GM18499 (cell line): ENCODE results near the gene SETD6.

Experiments used
- ATAC-seq: cut with Tn5 transposase; IDR thresholded peaks from one replicate; pipeline ENCODE4 v1.9.1; 2021; ENCODE audit warnings: moderate number of reproducible peaks; ENCODE audit not compliant: insufficient read depth, unreplicated experiment

The SETD6 gene

GRCh38 chr16:58492735-58493134 lies 22.6 kb upstream of the SETD6 start:
- no peak for ATAC-seq

- ATAC-seq: no peak
Measured at GRCh38 chr16:58493756-58494431, 21.4 kb upstream of the SETD6 start.

GRCh38 chr16:58494981-58495520 lies 20.3 kb upstream of the SETD6 start:
- no peak for ATAC-seq

- no peak for ATAC-seq
Measured at GRCh38 chr16:58495521-58496331, 19.6 kb upstream of the SETD6 start.

- no peak for ATAC-seq
Measured at GRCh38 chr16:58497468-58497867, 17.8 kb upstream of the SETD6 start.

- ATAC-seq: no peak
Measured at GRCh38 chr16:58497935-58498334, 17.4 kb upstream of the SETD6 start.

- no peak for ATAC-seq
Measured at GRCh38 chr16:58498341-58499091, 16.8 kb upstream of the SETD6 start.

GRCh38 chr16:58499092-58499511 lies 16.2 kb upstream of the SETD6 start:
- no peak for ATAC-seq

- ATAC-seq: peak; percentile 65
Measured at GRCh38 chr16:58499615-58500351, 15.5 kb upstream of the SETD6 start, which contains the start of gene NDRG4. Gene NDRG4 (plus strand): TSS chr16:58500143. CDS start chr16:58500249, 106 bp downstream.

GRCh38 chr16:58500430-58501241 lies 14.7 kb upstream of the SETD6 start:
- ATAC-seq: no peak

- ATAC-seq: no peak
Measured at GRCh38 chr16:58501242-58502131, 13.8 kb upstream of the SETD6 start.

- ATAC-seq: no peak
Measured at GRCh38 chr16:58502217-58502921, 12.9 kb upstream of the SETD6 start.

GRCh38 chr16:58503166-58503862 lies 12.0 kb upstream of the SETD6 start:
- no peak for ATAC-seq

- ATAC-seq: no peak
Measured at GRCh38 chr16:58503863-58504688, 11.2 kb upstream of the SETD6 start.

GRCh38 chr16:58506241-58507194 lies 8.8 kb upstream of the SETD6 start:
- no peak for ATAC-seq
